ENCODE results near the gene ERC1.

The ERC1 gene

DNA sequence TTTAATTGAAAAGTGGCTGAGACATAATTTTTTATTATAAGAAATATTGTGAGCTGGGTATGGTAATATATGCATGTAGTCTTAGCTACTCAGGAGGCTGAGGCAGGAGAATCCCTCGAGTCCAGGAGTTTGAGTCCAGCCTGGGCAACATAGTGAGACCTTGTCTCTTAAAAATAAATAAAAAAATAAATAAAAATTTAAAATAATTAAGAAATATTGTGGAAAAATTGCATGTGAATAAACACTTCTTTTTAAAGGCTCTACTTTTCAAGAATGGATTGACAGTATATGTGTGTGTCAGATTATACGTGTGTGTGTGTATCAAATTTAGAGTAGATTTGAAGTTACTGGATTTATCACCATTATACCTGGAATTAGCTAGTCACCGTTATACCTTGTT, 43.2 kb downstream of the ERC1 start:
- Histone ChIP-seq H3K4me3 (ENCODE audit: low read depth, low read length) (no peak overlapping the region), H3K27me3 (ENCODE audit: insufficient read depth, low read depth, severe bottlenecking) (no peaks in the 10 kb centered on the region), H3K27ac (no peak overlapping the region), H3K36me3 (no peaks in the 10 kb centered on the region; the same call in 1 of the 2 replicates), H3K9me3 (ENCODE audit: severe bottlenecking) (no peaks in the 10 kb centered on the region)
- TF ChIP-seq, protein P1, sequence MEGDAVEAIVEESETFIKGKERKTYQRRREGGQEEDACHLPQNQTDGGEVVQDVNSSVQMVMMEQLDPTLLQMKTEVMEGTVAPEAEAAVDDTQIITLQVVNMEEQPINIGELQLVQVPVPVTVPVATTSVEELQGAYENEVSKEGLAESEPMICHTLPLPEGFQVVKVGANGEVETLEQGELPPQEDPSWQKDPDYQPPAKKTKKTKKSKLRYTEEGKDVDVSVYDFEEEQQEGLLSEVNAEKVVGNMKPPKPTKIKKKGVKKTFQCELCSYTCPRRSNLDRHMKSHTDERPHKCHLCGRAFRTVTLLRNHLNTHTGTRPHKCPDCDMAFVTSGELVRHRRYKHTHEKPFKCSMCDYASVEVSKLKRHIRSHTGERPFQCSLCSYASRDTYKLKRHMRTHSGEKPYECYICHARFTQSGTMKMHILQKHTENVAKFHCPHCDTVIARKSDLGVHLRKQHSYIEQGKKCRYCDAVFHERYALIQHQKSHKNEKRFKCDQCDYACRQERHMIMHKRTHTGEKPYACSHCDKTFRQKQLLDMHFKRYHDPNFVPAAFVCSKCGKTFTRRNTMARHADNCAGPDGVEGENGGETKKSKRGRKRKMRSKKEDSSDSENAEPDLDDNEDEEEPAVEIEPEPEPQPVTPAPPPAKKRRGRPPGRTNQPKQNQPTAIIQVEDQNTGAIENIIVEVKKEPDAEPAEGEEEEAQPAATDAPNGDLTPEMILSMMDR (IDR thresholded peaks at IDR 0.05; ENCODE audit: low read depth, low read length): no peak
- no peak for DNase-seq

DNA sequence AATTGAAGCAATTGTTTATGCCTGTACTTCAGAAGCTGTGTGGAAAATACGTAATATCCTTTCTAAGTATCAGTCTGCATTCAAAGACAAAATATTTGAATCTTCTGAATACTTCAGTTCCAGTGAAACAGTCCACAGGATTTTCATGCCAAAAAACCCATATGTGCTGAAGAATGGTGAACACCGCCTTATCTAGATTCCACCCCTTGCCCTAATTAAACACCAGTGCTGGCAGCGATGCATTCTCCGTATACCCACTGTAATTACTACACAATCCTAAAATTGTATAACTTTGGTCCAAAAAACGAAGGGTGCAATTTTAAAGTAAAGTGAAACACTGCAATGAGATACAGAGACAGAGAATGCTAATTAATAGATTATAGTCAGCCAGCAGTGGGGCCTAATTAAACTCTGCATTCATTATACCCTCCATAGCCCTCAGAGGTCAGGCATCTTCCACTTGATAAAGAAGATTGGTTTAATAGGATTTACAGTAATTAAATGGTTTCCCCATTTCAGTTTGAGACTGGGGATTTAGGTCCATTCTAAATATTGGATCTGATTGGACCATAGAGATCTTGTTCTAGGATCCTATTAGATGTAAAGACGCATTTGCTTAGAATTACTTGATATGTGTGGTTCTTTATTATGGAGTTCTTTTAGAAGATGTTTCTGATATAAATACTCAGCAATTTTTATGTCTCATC, 43.9 kb downstream of the ERC1 start:
- Histone ChIP-seq H3K4me3 (ENCODE audit: low read depth, low read length) (no peak overlapping the region), H3K9me3 (ENCODE audit: severe bottlenecking) (no peaks in the 10 kb centered on the region), H3K27ac (no peak overlapping the region), H3K36me3 (no peaks in the 10 kb centered on the region; the same call in 1 of the 2 replicates), H3K27me3 (ENCODE audit: insufficient read depth, low read depth, severe bottlenecking) (no peaks in the 10 kb centered on the region)
- DNase-seq: no peak
- TF ChIP-seq, protein P1 (IDR thresholded peaks at IDR 0.05; ENCODE audit: low read depth, low read length): no peak

DNA sequence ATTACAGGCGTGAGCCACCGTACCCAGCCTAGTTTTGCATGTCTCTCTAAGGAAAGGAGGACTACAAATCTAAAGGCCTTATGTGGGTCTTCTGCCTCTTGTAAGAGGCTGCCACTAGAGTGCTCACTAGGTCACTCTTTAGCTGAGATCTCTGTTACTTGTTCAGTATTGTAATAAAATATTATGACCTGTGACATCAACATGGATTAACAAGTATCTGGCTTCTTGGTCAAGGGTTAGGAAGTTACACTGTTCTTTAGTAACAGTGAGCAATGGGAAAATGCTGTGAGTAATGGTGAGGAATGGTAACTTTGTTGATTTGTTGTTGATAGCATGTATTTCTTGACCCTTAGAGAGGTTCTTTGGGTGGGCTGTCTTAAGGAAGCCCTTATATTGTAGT, 50.5 kb downstream of the ERC1 start:
- Histone ChIP-seq H3K27me3 (ENCODE audit: insufficient read depth, low read depth, severe bottlenecking) (no peaks in the 10 kb centered on the region), H3K27ac (no peak overlapping the region), H3K4me3 (ENCODE audit: low read depth, low read length) (no peak overlapping the region), H3K9me3 (ENCODE audit: severe bottlenecking) (no peaks in the 10 kb centered on the region), H3K36me3 (peaks cover 2% of the 10 kb centered on the region; the same call in 1 of the 2 replicates)
- TF ChIP-seq, protein P1 (IDR thresholded peaks at IDR 0.05; ENCODE audit: low read depth, low read length): no peak
- no peak for DNase-seq

DNA sequence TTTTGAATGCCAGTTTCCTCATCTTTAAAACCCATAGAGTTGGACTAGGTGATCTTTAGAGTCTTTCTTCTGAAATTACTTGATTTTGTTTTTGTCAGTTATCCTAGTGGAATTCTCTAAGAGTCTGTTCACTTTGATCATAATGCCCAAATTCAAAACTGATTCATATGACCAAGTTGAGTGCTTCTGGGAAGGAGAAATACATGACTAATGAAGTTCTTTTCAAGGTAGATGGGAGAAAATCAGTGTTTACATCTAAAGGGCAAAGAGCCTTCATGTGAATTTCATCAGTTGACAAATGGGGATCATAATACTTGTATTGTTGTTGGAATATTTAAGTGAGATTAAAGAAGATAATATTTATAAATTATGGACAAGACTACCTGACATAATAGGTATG, 53.2 kb downstream of the ERC1 start:
- Histone ChIP-seq H3K4me3 (ENCODE audit: low read depth, low read length) (no peak overlapping the region), H3K9me3 (ENCODE audit: severe bottlenecking) (no peaks in the 10 kb centered on the region), H3K36me3 (peaks cover 2% of the 10 kb centered on the region; the same call in 1 of the 2 replicates), H3K27me3 (ENCODE audit: insufficient read depth, low read depth, severe bottlenecking) (no peaks in the 10 kb centered on the region), H3K27ac (no peak overlapping the region)
- TF ChIP-seq, protein P1 (IDR thresholded peaks at IDR 0.05; ENCODE audit: low read depth, low read length): no peak
- DNase-seq: no peak

DNA sequence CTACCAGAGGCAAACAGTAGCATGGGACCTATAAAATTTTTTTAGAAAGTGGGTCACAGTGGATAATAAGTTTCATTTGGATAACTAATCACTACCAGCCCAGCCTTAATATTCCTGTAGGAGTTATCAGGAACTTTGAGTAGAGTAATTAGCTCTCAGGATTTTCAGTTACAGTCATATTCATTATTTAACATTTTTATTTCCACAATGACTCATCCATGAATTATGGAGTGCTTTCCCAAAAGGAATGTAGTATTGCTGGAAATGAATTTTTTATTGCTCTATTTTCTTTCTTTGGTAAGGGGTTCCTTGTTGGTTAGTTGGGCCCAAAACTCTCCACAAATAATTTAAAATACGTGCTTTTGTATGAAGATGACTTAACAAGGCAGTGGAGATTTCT, 53.7 kb downstream of the ERC1 start:
- H3K36me3 ChIP-seq: peaks cover 2% of the 10 kb centered on the region; the same call in 1 of the 2 replicates
- no peak for DNase-seq
- H3K4me3 ChIP-seq (ENCODE audit: low read depth, low read length): no peak overlapping the region
- H3K27ac ChIP-seq: no peak overlapping the region
- no peaks in the 10 kb centered on the region for H3K9me3 ChIP-seq (ENCODE audit: severe bottlenecking)
- no peaks in the 10 kb centered on the region for H3K27me3 ChIP-seq (ENCODE audit: insufficient read depth, low read depth, severe bottlenecking)
- TF ChIP-seq, protein P1 (IDR thresholded peaks at IDR 0.05; ENCODE audit: low read depth, low read length): no peak

DNA sequence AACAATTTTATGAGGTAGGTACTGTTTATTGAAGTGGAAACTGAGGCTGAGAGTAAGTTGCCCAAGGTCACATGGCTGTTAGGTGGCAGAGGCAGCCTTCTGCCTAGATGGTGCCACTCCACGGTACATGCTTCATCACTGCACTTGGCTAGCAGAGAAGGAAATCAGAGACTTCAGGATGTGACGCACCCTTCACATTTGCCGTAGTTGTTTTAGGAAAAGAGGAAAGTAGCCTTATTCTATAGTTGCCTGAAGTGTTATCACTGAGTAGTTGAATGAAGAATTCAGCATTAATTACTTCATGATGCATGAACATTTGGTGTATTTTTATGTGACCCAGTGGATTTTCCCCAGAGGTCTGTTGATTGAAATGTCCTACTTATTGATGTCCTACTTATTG, 55.7 kb downstream of the ERC1 start:
- no peak for DNase-seq
- Histone ChIP-seq H3K9me3 (ENCODE audit: severe bottlenecking) (no peaks in the 10 kb centered on the region), H3K4me3 (ENCODE audit: low read depth, low read length) (no peak overlapping the region), H3K27ac (no peak overlapping the region), H3K27me3 (ENCODE audit: insufficient read depth, low read depth, severe bottlenecking) (no peaks in the 10 kb centered on the region), H3K36me3 (peaks cover 2% of the 10 kb centered on the region; the same call in 1 of the 2 replicates)
- TF ChIP-seq, protein P1 (IDR thresholded peaks at IDR 0.05; ENCODE audit: low read depth, low read length): no peak

Measured in WERI-Rb-1 (cell line).